HTERT RPE-1 (cell line): Measurements from ENCODE around the gene ZNF496.
"Not testable (repeated sequence)": the region's sequence is repeated elsewhere in the genome, so short reads cannot be mapped to it uniquely, and the experiment has no call there.

Experiments used
- in situ Hi-C: fragments of 300-500 bp; cut with MboI; formaldehyde crosslinking; loops from 4 replicates; pipeline ENCODE4 v1.14.3; 2020; ENCODE audit warnings: low sequenced_read_pairs

ZNF496 gene

GRCh38 chr1:247359559-247359958, 27.9 kb upstream of the ZNF496 start:
- in situ Hi-C loops, result no loop called here

GRCh38 chr1:247358920-247359319, 27.3 kb upstream of the ZNF496 start:
- in situ Hi-C loops, result no loop called here

GRCh38 chr1:247357781-247358211, 26.1 kb upstream of the ZNF496 start:
- in situ Hi-C loops, result no loop called here

GRCh38 chr1:247357052-247357780, 25.5 kb upstream of the ZNF496 start:
- in situ Hi-C loops, result no loop called here

- in situ Hi-C loops, result not testable (repeated sequence)
Observed at GRCh38 chr1:247355160-247355559, 23.5 kb upstream of the ZNF496 start.

GRCh38 chr1:247352175-247352574, 20.5 kb upstream of the ZNF496 start:
- in situ Hi-C loops, result no loop called here

GRCh38 chr1:247350587-247350986, 18.9 kb upstream of the ZNF496 start:
- in situ Hi-C loops, result no loop called here

GRCh38 chr1:247347477-247348222, 16.0 kb upstream of the ZNF496 start:
- in situ Hi-C loops, result no loop called here

GRCh38 chr1:247345881-247346280, 14.2 kb upstream of the ZNF496 start:
- in situ Hi-C loops, result no loop called here

GRCh38 chr1:247343801-247344200, 12.1 kb upstream of the ZNF496 start:
- in situ Hi-C loops, result no loop called here

- in situ Hi-C loops, result no loop called here
Observed at GRCh38 chr1:247338723-247339275, 7.1 kb upstream of the ZNF496 start.

GRCh38 chr1:247337961-247338360, 6.3 kb upstream of the ZNF496 start:
- in situ Hi-C loops, result no loop called here

GRCh38 chr1:247337250-247337746, 5.6 kb upstream of the ZNF496 start:
- in situ Hi-C loops, result no loop called here

GRCh38 chr1:247336390-247336789, 4.7 kb upstream of the ZNF496 start:
- in situ Hi-C loops, result no loop called here

- in situ Hi-C loops, result no loop called here
Observed at GRCh38 chr1:247335882-247336281, 4.2 kb upstream of the ZNF496 start.

GRCh38 chr1:247334378-247335133, 2.9 kb upstream of the ZNF496 start:
- in situ Hi-C loops, result no loop called here

- in situ Hi-C loops, result no loop called here
Observed at GRCh38 chr1:247332623-247333361, 1.1 kb upstream of the ZNF496 start.

- in situ Hi-C loops, result no loop called here
Observed at GRCh38 chr1:247332215-247332622, 552 bp upstream of the ZNF496 start.

- in situ Hi-C loops, result no loop called here
Observed at GRCh38 chr1:247331172-247331524, 519 bp downstream of the ZNF496 start.

GRCh38 chr1:247330548-247331171, 1.0 kb downstream of the ZNF496 start:
- in situ Hi-C loops, result no loop called here
